Measurements from ENCODE around the gene RNF17. TPM values are rescaled to one million over a fixed set of nuclear protein-coding genes. Genes with fewer than 3 reads are reported as not detected.

RNF17 gene
- total and polyA plus RNA-seq, 2 donors (not counting 3 experiments of a cell fraction or from before 2014, with no cell fraction given): 0.30 TPM; not detected in 1

DNA sequence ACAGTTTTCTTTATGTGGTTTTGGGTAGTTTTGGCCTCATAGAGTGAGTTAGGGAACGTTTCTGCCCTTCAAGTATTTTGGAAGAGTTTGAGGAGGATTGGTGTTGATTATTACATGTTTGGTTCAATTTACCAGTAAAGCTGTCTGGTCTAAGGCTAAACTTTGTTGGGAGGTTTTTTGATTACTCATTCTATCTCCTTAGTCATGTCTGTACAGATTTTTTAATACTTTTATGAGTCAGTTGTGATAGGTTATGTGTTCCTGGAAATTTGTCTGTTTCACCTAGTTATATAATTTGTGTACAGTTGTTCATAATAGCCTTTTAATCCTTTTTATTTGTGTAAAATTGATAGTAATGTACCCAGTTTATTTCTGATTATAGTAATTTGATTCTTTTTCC, 20.4 kb downstream of the RNF17 start:
- Histone ChIP-seq H2AFZ (ENCODE audit: low read depth, low read length) (no peak overlapping the region), H3K27ac (ENCODE audit: insufficient read depth, low read depth, low read length) (no peak overlapping the region), H3K4me2 (ENCODE audit: insufficient read depth, low read length) (no peak overlapping the region), H3K9ac (replicated peaks; ENCODE audit: extremely low read depth, insufficient read depth, low read length) (no peak overlapping the region), H3K4me1 (ENCODE audit: control insufficient read depth, extremely low read depth, insufficient read depth, low read length) (no peaks in the 10 kb centered on the region), H4K20me1 (replicated peaks; ENCODE audit: control insufficient read depth, extremely low read depth, insufficient read depth, low read length) (no peaks in the 10 kb centered on the region), H3K79me2 (ENCODE audit: control insufficient read depth, insufficient read depth, low read length) (no peaks in the 10 kb centered on the region), H3K36me3 (ENCODE audit: control insufficient read depth in 2 of 2, extremely low read depth in 1 of 2, insufficient read depth in 2 of 2, low read length in 2 of 2) (no peaks in the 10 kb centered on the region), H3K4me3 (replicated peaks in 1 of 3; ENCODE audit: insufficient read depth in 1 of 3, low read depth in 1 of 3, low read length in 3 of 3) (no peak overlapping the region), H3K9me3 (replicated peaks; ENCODE audit: control insufficient read depth, insufficient read depth, low read length) (no peaks in the 10 kb centered on the region), H3K9me1 (replicated peaks; ENCODE audit: control insufficient read depth, extremely low read depth, insufficient read depth, low read length) (no peaks in the 10 kb centered on the region), H3K27me3 (ENCODE audit: control insufficient read depth in 2 of 2, insufficient read depth in 2 of 2, low read length in 2 of 2) (peaks cover 0 to 8% of the 10 kb centered on the region in 2 experiments)
- BruUV-seq (replicated peaks): no TSS peak
- POLR2A ChIA-PET: no interaction called here
- dilution Hi-C loops (cut with MboI; ENCODE audit: extremely low pct_ligation_motif_present, low sequenced_read_pairs): no loop called here
- no peak for DNase-seq (ENCODE audit: low read depth, low spot score)
- TF ChIP-seq GATA2 (IDR thresholded peaks at IDR 0.05; ENCODE audit: insufficient read depth, insufficient read length, low read depth, low read length) (no peak), POLR2A (IDR thresholded peaks at IDR 0.05; ENCODE audit: low read depth, low read length) (no peak), JUN (IDR thresholded peaks at IDR 0.05; ENCODE audit: borderline replicate concordance, insufficient read depth, insufficient read length, low read depth) (no peak), MYC (IDR thresholded peaks at IDR 0.05; ENCODE audit: low read depth, low read length) (no peak), EZH2 (IDR thresholded peaks at IDR 0.05; ENCODE audit: borderline replicate concordance, low read depth, low read length, severe bottlenecking) (no peak), FOS (IDR thresholded peaks at IDR 0.05; ENCODE audit: borderline replicate concordance, insufficient read depth, low read length) (no peak), POLR2AphosphoS5 (IDR thresholded peaks at IDR 0.05; ENCODE audit: insufficient read depth, low read depth, low read length) (no peak)
- TF ChIP-seq, protein P1, sequence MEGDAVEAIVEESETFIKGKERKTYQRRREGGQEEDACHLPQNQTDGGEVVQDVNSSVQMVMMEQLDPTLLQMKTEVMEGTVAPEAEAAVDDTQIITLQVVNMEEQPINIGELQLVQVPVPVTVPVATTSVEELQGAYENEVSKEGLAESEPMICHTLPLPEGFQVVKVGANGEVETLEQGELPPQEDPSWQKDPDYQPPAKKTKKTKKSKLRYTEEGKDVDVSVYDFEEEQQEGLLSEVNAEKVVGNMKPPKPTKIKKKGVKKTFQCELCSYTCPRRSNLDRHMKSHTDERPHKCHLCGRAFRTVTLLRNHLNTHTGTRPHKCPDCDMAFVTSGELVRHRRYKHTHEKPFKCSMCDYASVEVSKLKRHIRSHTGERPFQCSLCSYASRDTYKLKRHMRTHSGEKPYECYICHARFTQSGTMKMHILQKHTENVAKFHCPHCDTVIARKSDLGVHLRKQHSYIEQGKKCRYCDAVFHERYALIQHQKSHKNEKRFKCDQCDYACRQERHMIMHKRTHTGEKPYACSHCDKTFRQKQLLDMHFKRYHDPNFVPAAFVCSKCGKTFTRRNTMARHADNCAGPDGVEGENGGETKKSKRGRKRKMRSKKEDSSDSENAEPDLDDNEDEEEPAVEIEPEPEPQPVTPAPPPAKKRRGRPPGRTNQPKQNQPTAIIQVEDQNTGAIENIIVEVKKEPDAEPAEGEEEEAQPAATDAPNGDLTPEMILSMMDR (IDR thresholded peaks at IDR 0.05; ENCODE audit: extremely low read depth in 1 of 2, insufficient read depth in 1 of 2, low read depth in 1 of 2, low read length in 2 of 2): no peak
- TF ChIP-seq, protein P2, sequence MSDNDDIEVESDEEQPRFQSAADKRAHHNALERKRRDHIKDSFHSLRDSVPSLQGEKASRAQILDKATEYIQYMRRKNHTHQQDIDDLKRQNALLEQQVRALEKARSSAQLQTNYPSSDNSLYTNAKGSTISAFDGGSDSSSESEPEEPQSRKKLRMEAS (IDR thresholded peaks at IDR 0.05; ENCODE audit: insufficient read depth, insufficient read length): no peak
- intact Hi-C loops (cut with micrococcal nuclease): no loop called here
- no peak for FAIRE-seq
- CTCF ChIA-PET: no interaction called here

Measured in endothelial cell of umbilical vein (primary cell).